ENCODE measurements around the gene TMC1. TPM values are rescaled to one million over a fixed set of nuclear protein-coding genes. Genes with fewer than 3 reads are reported as not detected.

The TMC1 gene
- total and polyA plus RNA-seq, 2 of the 13 experiments (the other 11 are each of a cell fraction or from before 2014, with no cell fraction given) = 0.02 to 0.03 TPM

DNA sequence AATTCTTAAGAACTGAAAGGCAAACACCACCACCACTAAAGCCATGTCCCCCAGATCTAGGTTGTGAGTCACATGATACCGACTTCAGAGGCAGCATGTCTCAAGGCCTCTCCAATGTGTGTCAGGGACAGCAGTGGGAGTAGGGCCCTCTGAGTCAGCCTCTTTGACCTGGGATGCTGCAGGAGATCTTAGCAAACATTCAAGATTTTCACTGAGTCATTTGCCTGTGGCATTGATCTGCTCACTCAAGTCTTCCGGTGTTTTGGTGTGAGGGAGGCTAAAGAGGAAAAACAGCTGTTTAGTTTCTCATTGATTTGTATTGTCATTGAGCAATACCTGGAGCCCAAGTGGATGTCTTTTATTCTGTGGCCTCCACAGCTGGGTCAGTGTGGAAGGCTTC lies 36.1 kb downstream of the TMC1 start (continued):
- no peak for TF ChIP-seq ZBED4 (CRISPR knock-in tag; IDR thresholded peaks at IDR 0.05; ENCODE audit: borderline replicate concordance)
- TF ChIP-seq, protein P1, sequence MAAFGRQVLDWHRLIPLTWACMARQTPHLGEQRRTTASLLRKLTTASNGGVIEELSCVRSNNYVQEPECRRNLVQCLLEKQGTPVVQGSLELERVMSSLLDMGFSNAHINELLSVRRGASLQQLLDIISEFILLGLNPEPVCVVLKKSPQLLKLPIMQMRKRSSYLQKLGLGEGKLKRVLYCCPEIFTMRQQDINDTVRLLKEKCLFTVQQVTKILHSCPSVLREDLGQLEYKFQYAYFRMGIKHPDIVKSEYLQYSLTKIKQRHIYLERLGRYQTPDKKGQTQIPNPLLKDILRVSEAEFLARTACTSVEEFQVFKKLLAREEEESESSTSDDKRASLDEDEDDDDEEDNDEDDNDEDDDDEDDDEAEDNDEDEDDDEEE (CRISPR knock-in tag; IDR thresholded peaks at IDR 0.05) = no peak
- TF ChIP-seq, protein P2, sequence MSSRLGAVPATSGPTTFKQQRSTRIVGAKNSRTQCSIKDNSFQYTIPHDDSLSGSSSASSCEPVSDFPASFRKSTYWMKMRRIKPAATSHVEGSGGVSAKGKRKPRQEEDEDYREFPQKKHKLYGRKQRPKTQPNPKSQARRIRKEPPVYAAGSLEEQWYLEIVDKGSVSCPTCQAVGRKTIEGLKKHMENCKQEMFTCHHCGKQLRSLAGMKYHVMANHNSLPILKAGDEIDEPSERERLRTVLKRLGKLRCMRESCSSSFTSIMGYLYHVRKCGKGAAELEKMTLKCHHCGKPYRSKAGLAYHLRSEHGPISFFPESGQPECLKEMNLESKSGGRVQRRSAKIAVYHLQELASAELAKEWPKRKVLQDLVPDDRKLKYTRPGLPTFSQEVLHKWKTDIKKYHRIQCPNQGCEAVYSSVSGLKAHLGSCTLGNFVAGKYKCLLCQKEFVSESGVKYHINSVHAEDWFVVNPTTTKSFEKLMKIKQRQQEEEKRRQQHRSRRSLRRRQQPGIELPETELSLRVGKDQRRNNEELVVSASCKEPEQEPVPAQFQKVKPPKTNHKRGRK (CRISPR knock-in tag; IDR thresholded peaks at IDR 0.05) = no peak
- TF ChIP-seq SMC3 (IDR thresholded peaks at IDR 0.05; ENCODE audit: low read length) = peak; percentile 3
- no peak for TF ChIP-seq ZNF335 (CRISPR knock-in tag; IDR thresholded peaks at IDR 0.05)
- TF ChIP-seq ZNF572 (CRISPR knock-in tag; IDR thresholded peaks at IDR 0.05) = no peak
- TF ChIP-seq RBFOX2 (IDR thresholded peaks at IDR 0.05; ENCODE audit: low read depth, low read length) = no peak
- TF ChIP-seq, protein P3, sequence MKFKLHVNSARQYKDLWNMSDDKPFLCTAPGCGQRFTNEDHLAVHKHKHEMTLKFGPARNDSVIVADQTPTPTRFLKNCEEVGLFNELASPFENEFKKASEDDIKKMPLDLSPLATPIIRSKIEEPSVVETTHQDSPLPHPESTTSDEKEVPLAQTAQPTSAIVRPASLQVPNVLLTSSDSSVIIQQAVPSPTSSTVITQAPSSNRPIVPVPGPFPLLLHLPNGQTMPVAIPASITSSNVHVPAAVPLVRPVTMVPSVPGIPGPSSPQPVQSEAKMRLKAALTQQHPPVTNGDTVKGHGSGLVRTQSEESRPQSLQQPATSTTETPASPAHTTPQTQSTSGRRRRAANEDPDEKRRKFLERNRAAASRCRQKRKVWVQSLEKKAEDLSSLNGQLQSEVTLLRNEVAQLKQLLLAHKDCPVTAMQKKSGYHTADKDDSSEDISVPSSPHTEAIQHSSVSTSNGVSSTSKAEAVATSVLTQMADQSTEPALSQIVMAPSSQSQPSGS (CRISPR knock-in tag; IDR thresholded peaks at IDR 0.05) = no peak
- TF ChIP-seq, protein P4, sequence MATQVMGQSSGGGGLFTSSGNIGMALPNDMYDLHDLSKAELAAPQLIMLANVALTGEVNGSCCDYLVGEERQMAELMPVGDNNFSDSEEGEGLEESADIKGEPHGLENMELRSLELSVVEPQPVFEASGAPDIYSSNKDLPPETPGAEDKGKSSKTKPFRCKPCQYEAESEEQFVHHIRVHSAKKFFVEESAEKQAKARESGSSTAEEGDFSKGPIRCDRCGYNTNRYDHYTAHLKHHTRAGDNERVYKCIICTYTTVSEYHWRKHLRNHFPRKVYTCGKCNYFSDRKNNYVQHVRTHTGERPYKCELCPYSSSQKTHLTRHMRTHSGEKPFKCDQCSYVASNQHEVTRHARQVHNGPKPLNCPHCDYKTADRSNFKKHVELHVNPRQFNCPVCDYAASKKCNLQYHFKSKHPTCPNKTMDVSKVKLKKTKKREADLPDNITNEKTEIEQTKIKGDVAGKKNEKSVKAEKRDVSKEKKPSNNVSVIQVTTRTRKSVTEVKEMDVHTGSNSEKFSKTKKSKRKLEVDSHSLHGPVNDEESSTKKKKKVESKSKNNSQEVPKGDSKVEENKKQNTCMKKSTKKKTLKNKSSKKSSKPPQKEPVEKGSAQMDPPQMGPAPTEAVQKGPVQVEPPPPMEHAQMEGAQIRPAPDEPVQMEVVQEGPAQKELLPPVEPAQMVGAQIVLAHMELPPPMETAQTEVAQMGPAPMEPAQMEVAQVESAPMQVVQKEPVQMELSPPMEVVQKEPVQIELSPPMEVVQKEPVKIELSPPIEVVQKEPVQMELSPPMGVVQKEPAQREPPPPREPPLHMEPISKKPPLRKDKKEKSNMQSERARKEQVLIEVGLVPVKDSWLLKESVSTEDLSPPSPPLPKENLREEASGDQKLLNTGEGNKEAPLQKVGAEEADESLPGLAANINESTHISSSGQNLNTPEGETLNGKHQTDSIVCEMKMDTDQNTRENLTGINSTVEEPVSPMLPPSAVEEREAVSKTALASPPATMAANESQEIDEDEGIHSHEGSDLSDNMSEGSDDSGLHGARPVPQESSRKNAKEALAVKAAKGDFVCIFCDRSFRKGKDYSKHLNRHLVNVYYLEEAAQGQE (IDR thresholded peaks at IDR 0.05; ENCODE audit: borderline replicate concordance in 1 of 2, low read depth in 1 of 2, low read length in 2 of 2) = 0 out of 4 replicates have a peak, but pooled peaks of 1 of the 2 experiments have one; percentile 21
- TF ChIP-seq, protein P5, sequence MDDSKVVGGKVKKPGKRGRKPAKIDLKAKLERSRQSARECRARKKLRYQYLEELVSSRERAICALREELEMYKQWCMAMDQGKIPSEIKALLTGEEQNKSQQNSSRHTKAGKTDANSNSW (CRISPR knock-in tag; IDR thresholded peaks at IDR 0.05; ENCODE audit: borderline replicate concordance) = no peak
- no peak; the same call in 1 of the 2 replicates for TF ChIP-seq RXRA (CRISPR knock-in tag; IDR thresholded peaks at IDR 0.05)
- no peak for TF ChIP-seq KLF11 (CRISPR knock-in tag; IDR thresholded peaks at IDR 0.05)
- no peak for TF ChIP-seq CBX5 (CRISPR knock-in tag; IDR thresholded peaks at IDR 0.05; ENCODE audit: borderline replicate concordance)
- TF ChIP-seq, protein P6, sequence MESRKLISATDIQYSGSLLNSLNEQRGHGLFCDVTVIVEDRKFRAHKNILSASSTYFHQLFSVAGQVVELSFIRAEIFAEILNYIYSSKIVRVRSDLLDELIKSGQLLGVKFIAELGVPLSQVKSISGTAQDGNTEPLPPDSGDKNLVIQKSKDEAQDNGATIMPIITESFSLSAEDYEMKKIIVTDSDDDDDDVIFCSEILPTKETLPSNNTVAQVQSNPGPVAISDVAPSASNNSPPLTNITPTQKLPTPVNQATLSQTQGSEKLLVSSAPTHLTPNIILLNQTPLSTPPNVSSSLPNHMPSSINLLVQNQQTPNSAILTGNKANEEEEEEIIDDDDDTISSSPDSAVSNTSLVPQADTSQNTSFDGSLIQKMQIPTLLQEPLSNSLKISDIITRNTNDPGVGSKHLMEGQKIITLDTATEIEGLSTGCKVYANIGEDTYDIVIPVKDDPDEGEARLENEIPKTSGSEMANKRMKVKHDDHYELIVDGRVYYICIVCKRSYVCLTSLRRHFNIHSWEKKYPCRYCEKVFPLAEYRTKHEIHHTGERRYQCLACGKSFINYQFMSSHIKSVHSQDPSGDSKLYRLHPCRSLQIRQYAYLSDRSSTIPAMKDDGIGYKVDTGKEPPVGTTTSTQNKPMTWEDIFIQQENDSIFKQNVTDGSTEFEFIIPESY (CRISPR knock-in tag; IDR thresholded peaks at IDR 0.05) = no peak
- peak; percentile 65; the same call in 1 of the 2 replicates for TF ChIP-seq KAT2B (IDR thresholded peaks at IDR 0.05; ENCODE audit: borderline replicate concordance, low read depth, low read length)
- TF ChIP-seq ZNF891 (CRISPR knock-in tag; IDR thresholded peaks at IDR 0.05) = no peak

All from HepG2 (cell line).